ENCODE data around the gene RHBG.

GRCh38 chr1:156357977-156358376, 11.0 kb upstream of the RHBG start:
- TF ChIP-seq CTCF (IDR thresholded peaks at IDR 0.05) (no peak), POLR2A (IDR thresholded peaks at IDR 0.05) (no peak)
